Measurements from ENCODE around the gene SLC2A9.

DNA sequence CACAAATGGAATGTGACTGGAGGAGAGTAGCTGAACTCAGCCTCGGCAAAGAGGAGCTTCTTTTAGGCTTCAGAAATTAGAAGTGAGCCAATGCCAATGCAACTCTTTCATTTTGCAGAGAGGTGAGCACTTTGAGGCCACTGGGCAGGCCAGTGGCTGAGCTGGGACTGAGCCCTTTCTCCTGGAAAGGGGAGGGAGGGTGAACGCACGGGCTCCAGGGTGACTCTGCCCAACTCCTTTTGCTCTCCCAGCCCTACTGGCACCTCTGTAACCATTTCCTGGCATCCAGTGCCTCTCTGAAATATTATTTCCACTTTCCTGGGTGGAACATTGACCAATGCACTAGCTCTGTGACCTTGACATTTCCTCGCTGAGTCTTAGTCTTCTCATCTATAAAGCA is 88.1 kb downstream of the SLC2A9 start:
- TF ChIP-seq CTCF (IDR thresholded peaks at IDR 0.05), result no peak
- TF ChIP-seq POLR2A (IDR thresholded peaks at IDR 0.05), result no peak
- no peak for TF ChIP-seq POLR2AphosphoS5 (IDR thresholded peaks at IDR 0.05)
